K562 (cell line): Measurements from ENCODE around the gene CLK3. TPM values are rescaled to one million over a fixed set of nuclear protein-coding genes. Genes with fewer than 3 reads are reported as not detected.

Experiments
- CGGBP1 ChIP-seq: fragments of 250-450 bp; sonication (Bioruptor Pico); IDR thresholded peaks from 2 replicates; pipeline ENCODE4 v1.9.0; 2021; ENCODE audit warnings: mild to moderate bottlenecking
- CHD4 ChIP-seq: fragments of 200-600 bp; sonication (generic); IDR thresholded peaks from 3 replicates; pipeline ENCODE4 v1.6.1; 2012; ENCODE audit warnings: low read depth, mild to moderate bottlenecking, mixed read lengths, low read length, inconsistent platforms; ENCODE audit not compliant: insufficient read depth, insufficient replicate concordance, poor library complexity, severe bottlenecking
- DPF2 ChIP-seq: fragments of 450-650 bp; IDR thresholded peaks from 2 replicates; pipeline ENCODE4 v1.6.1; 2016
- GTF2F1 ChIP-seq: IDR thresholded peaks from 2 replicates; pipeline ENCODE4 v1.6.1; 2011; ENCODE audit warnings: low read depth, low read length, improper control_type of control experiment
- GTF3C2 ChIP-seq: IDR thresholded peaks from 3 replicates; pipeline ENCODE4 v1.6.1; 2011; ENCODE audit warnings: borderline replicate concordance, mild to moderate bottlenecking, moderate library complexity; ENCODE audit not compliant: insufficient read length; ENCODE audit errors: extremely low read depth
- HLTF ChIP-seq: fragments of 450-650 bp; IDR thresholded peaks from 2 replicates; pipeline ENCODE4 v1.6.1; 2016
- MBD2 ChIP-seq: sonication (generic); IDR thresholded peaks from 2 replicates; pipeline ENCODE4 v1.6.1; 2016; ENCODE audit warnings: low read depth, borderline replicate concordance
- RBM14 ChIP-seq: fragments of 200-400 bp; formaldehyde crosslinking; IDR thresholded peaks from 2 replicates; pipeline ENCODE4 v1.6.1; 2018; ENCODE audit warnings: low read depth, mild to moderate bottlenecking, low read length, moderate library complexity, borderline replicate concordance; ENCODE audit not compliant: insufficient read depth
- UBTF ChIP-seq, 2 experiments: IDR thresholded peaks; 2 replicates each; pipeline ENCODE4 v1.6.1; 2012; ENCODE audit warnings: improper control_type of control experiment in 2 of 2, low read depth in 2 of 2, low read length in 2 of 2, borderline replicate concordance in 1 of 2
- ZBTB34 ChIP-seq: fragments of 250-450 bp; sonication (Bioruptor Pico); IDR thresholded peaks from 2 replicates; pipeline ENCODE4 v1.8.0; 2021; ENCODE audit warnings: mild to moderate bottlenecking, moderate library complexity
- ZKSCAN8 ChIP-seq: fragments of 200-800 bp; sonication (Bioruptor generic); IDR thresholded peaks from 2 replicates; pipeline ENCODE4 v1.6.1; 2016; ENCODE audit warnings: missing genetic modification characterization, missing compliant biosample characterization
- ZMIZ1 ChIP-seq, 2 experiments: fragments of 150-350 bp in 1 of 2; IDR thresholded peaks; 2 replicates each; pipeline ENCODE4 v1.6.1; 2012 to 2016; ENCODE audit warnings: low read depth in 2 of 2, low read length in 2 of 2, mild to moderate bottlenecking in 1 of 2, moderate library complexity in 1 of 2
- ZNF212 ChIP-seq: fragments of 450-650 bp; formaldehyde crosslinking; IDR thresholded peaks from 2 replicates; pipeline ENCODE4 v1.4.0; 2020; ENCODE audit warnings: mild to moderate bottlenecking
- ZNF23 ChIP-seq: fragments of 250-450 bp; sonication (Bioruptor Pico); IDR thresholded peaks from 2 replicates; pipeline ENCODE4 v1.4.0; 2020; ENCODE audit warnings: mild to moderate bottlenecking
- ZNF507 ChIP-seq: conservative IDR thresholded peaks from 2 replicates; pipeline ENCODE4 v1.6.1; 2017; ENCODE audit warnings: missing genetic modification characterization, missing compliant biosample characterization
- ZNF77 ChIP-seq: fragments of 250-450 bp; sonication (Bioruptor Pico); IDR thresholded peaks from 2 replicates; pipeline ENCODE4 v1.5.0; 2020
- ZSCAN29 ChIP-seq: fragments of 450-650 bp; IDR thresholded peaks from 2 replicates; pipeline ENCODE4 v1.6.1; 2017
- polyA plus RNA-seq, 8 experiments: library from polyadenylated mRNA; depleted of rRNA in 4 of 8; stranded (reverse) in 5 of 8; unstranded in 3 of 8; fragments of >200 nt; fragmentation: Nextera tagmentation in 2 of 8; fragmentation: Illumina TruSeq in 1 of 8; extraction: Ambion mirVana in 2 of 8; extraction: Trizol in 1 of 8; gene quantifications; 2 replicates each; pipeline versions ENCODE4 v1.2.1 to v1.2.3, GENCODE V29; 2011 to 2014; ENCODE audit warnings: inconsistent platforms in 1 of 8, missing spikeins in 1 of 8
- total RNA-seq, 7 experiments: library from RNA; depleted of rRNA in 6 of 7; stranded (reverse); fragments of >200 nt in 6 of 7; fragmentation: Illumina TruSeq in 2 of 7; extraction: Trizol in 2 of 7; gene quantifications; 2 replicates each; pipeline versions ENCODE4 v1.2.1 to v1.2.3, GENCODE V29; 2011 to 2021; ENCODE audit warnings: low replicate concordance in 1 of 7

The CLK3 gene
- total and polyA plus RNA-seq, 9 of the 15 experiments (the other 6 are each of a cell fraction or from before 2014, with no cell fraction given), result 1.2 to 95.2 (median 51.7) TPM

GRCh38 chr15:74610302-74610951 lies 5.2 kb upstream of the CLK3 start (continued):
- TF ChIP-seq GTF3C2 (no peak), GTF2F1 (no peak), ZNF77 (CRISPR knock-in tag) (no peak), ZBTB34 (CRISPR knock-in tag) (no peak), CGGBP1 (no peak), RBM14 (no peak), ZSCAN29 (no peak), HLTF (peak; percentile 88; the same call in 1 of the 2 replicates), ZNF507 (tag) (no peak), ZNF212 (no peak), ZNF23 (CRISPR knock-in tag) (0 out of 2 replicates have a peak, but pooled peaks have one; percentile 13), MBD2 (peak; percentile 60), CHD4 (no peak), DPF2 (peak; percentile 90), ZMIZ1 (IDR thresholded peaks at IDR 0.05; ENCODE audit: low read depth in 2 of 2, low read length in 2 of 2) (peak in 1 of 2 experiments; percentile 89; a peak in 2 of 4 replicates), UBTF (IDR thresholded peaks at IDR 0.05; ENCODE audit: borderline replicate concordance in 1 of 2, low read depth in 2 of 2, low read length in 2 of 2) (0 out of 4 replicates have a peak, but pooled peaks of 1 of the 2 experiments have one; percentile 30), ZKSCAN8 (peak; percentile 88)
